Measurements from ENCODE around the gene ZNF358.

- no peak for TF ChIP-seq CTCF (IDR thresholded peaks at IDR 0.05)
- no peak for TF ChIP-seq SIN3A (IDR thresholded peaks at IDR 0.05; ENCODE audit: borderline replicate concordance, insufficient read depth, low read depth, low read length)
These were observed 36.9 kb downstream of the ZNF358 start for GRCh38 chr19:7552781-7553180.

Measured in Panc1 (cell line).